H1 (cell line): ENCODE measurements around the gene TCERG1L. TPM values are rescaled to one million over a fixed set of nuclear protein-coding genes. Genes with fewer than 3 reads are reported as not detected.

Source experiments
- BRCA1 ChIP-seq: IDR thresholded peaks from 2 replicates; pipeline ENCODE4 v1.6.1; 2012; ENCODE audit warnings: low read depth, low read length, improper control_type of control experiment
- CTCF ChIP-seq, 3 experiments: IDR thresholded peaks; 1 replicate in 2 of 3; 2 replicates in 1 of 3; pipeline versions ENCODE4 v1.5.1 to v1.6.1; 2011; ENCODE audit warnings: low read length in 3 of 3, mild to moderate bottlenecking in 3 of 3, inconsistent platforms in 2 of 3, low read depth in 1 of 3, moderate library complexity in 1 of 3; ENCODE audit not compliant: insufficient read depth in 1 of 3; ENCODE audit errors: control extremely low read depth in 1 of 3
- GTF2F1 ChIP-seq: IDR thresholded peaks from 2 replicates; pipeline ENCODE4 v1.6.1; 2012; ENCODE audit warnings: low read depth, low read length, improper control_type of control experiment, borderline replicate concordance
- MAX ChIP-seq: IDR thresholded peaks from 2 replicates; pipeline ENCODE4 v1.6.1; 2012; ENCODE audit warnings: inconsistent platforms
- polyA plus RNA-seq, 7 experiments: library from polyadenylated mRNA; depleted of rRNA in 3 of 7; stranded (reverse) in 5 of 7; unstranded in 2 of 7; fragments of >200 nt in 5 of 7; fragments of 200-250 nt in 2 of 7; gene quantifications; 1 replicate in 5 of 7; 2 replicates in 1 of 7; 4 replicates in 1 of 7; pipeline versions ENCODE4 v1.2.1 to v1.2.3, GENCODE V29; 2011 to 2013; ENCODE audit warnings: missing spikeins in 2 of 7, mixed read lengths in 2 of 7
- total RNA-seq: library from RNA; stranded (reverse); fragmentation: NEBNext Ultra II Directional; extraction: Animal tissue kit (Norgen Biotek cat#: 25700); gene quantifications from 2 replicates; pipeline ENCODE4 v1.2.1, GENCODE V29; 2021
- TF ChIP-seq, protein P1 (sequence below): IDR thresholded peaks from 2 replicates; pipeline ENCODE4 v1.6.1; 2012; ENCODE audit warnings: inconsistent platforms
- TF ChIP-seq, protein P2 (sequence below): IDR thresholded peaks from 2 replicates; pipeline ENCODE4 v1.6.1; 2011; ENCODE audit warnings: low read depth, mild to moderate bottlenecking, low read length; ENCODE audit not compliant: insufficient read depth

Gene TCERG1L
- total and polyA plus RNA-seq, 2 of the 8 experiments (the other 6 are each of a cell fraction or from before 2014, with no cell fraction given): 3.9 to 6.9 TPM

DNA sequence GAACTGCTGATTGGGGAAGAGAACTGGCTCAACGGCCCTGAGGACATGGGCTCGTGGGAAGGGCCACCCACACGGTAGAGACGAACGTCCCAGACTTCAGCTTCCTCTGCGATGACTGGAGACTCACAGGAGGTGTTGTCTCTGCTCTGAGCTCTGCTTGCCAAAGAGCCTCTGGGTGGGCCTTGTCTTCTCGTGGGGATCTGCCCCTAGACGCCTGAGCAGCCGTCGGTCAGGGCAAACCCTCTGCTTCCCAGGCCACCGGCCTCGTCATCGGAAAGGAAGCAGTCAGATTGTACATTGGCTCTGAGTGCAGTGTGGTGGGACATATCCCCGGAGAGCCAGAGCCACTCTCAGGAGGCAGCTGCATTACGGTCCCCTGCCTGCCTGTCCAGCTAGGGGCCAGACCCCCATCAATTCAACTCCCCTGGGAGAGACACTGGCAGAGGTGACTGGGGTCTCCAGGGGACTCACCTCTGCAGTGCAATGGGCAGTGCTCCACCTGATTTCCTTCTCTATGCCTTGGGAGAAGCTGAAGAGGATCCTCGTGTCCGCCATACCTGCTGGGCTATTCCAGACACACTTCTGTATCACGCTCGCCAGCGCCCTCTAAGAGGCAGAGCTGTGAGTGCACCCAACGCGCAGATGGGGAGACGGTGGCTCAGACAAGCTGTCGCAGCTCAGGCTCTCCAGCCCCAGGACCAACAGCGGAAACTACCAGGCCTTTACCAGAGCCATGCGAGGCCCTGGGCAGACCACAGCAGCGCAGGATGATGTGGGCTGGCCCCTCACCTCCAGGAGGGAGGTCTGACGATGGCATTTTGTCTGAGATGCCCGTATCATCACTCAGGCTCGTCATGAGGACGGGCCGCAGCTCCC lies 227.4 kb downstream of the TCERG1L start (continued):
- TF ChIP-seq CTCF (IDR thresholded peaks at IDR 0.05; ENCODE audit: control extremely low read depth in 1 of 3, insufficient read depth in 1 of 3, low read depth in 1 of 3, low read length in 3 of 3) (peak; percentile 77 to 92 (median 92)), GTF2F1 (no peak), BRCA1 (no peak), MAX (peak; percentile 86)
- TF ChIP-seq, protein P1, sequence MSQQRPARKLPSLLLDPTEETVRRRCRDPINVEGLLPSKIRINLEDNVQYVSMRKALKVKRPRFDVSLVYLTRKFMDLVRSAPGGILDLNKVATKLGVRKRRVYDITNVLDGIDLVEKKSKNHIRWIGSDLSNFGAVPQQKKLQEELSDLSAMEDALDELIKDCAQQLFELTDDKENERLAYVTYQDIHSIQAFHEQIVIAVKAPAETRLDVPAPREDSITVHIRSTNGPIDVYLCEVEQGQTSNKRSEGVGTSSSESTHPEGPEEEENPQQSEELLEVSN: peak; percentile 52
- TF ChIP-seq, protein P2, sequence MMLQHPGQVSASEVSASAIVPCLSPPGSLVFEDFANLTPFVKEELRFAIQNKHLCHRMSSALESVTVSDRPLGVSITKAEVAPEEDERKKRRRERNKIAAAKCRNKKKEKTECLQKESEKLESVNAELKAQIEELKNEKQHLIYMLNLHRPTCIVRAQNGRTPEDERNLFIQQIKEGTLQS: no peak
